HG02798 (cell line): ENCODE data around the gene GASK1A.
A peak's percentile ranks its signal among the peaks of the same experiment; 100 is the strongest.
"Not testable (repeated sequence)": the region's sequence is repeated elsewhere in the genome, so short reads cannot be mapped to it uniquely, and the experiment has no call there.

ENCODE experiments used
- ATAC-seq: cut with Tn5 transposase; IDR thresholded peaks from one replicate; pipeline ENCODE4 v1.9.1; 2021; ENCODE audit warnings: mild to moderate bottlenecking; ENCODE audit not compliant: unreplicated experiment, poor library complexity

Gene GASK1A

DNA sequence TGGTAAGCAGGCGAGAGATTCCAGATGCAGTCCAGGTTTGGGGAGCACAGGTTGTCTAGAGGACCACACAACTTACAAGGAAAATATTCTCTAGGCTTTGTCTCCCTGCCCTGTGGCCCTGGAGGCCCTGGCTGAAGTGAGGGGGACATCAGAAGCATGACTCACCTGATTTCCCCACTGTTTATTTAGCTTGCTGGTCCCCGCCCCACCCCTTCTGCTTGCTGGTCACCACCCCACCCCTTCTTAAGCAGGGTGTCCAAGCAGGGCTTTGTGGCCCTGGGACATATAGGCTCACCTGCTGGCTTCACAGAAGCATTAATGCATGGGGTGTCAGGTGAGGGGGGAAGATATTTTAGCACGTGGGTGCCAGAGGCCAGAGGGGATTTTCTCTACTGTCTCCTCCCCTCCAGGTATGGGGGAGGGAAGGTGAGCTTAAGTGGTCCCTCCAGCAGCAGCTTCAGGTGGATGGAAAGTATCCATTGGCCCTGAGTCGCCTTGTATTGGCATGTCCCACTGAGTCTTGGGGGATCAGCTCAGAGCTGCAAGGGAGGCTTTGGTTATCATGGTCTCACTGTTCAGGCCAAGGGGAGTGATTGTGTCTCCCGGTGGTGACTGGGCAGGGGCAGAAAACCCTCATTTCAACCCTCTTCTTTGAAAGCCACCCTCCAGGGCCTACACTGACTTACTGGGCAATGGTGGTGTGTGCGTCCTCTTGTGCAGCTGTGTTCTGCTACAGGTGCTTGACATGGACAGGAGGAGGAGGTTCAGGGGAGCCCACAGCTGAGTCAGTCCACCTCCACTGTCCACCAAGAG is 49.8 kb downstream of the GASK1A start:
- ATAC-seq, result no peak

DNA sequence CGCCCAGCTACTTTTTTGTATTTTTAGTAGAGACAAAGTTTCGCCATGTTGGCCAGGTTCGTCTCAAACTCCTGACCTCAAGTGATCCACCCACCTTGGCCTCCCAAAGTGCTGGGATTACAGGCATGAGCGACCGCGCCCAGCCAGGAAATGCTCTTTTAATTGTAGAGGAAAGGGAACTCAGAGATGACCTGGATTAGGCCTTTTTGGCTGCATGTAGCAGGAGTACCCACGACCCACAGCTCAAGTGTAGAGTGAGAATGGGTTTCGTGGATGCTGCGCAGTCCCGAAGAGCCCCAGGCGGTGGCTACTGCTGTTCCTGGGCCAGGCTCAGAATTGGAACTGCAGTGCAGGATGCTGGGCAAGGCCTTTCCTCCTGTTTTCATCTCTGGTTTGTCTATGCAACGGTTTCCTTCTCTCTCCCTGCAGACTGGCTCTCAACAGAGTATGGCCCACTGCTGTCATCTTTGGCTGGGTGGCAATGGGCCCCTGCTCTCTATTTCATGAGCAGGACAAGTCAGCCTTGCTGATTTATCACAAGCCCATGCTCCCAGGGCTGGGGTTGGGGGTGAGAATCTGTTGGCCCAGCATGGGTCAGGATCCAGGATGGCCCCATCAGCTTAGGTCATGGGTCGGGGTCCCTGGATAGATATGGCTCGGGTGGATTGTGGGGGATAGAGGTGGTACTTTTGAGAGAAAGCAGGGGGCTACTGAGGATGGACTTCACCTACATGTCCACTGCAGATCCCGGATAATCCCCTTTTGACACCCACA is 51.2 kb downstream of the GASK1A start:
- no peak for ATAC-seq

DNA sequence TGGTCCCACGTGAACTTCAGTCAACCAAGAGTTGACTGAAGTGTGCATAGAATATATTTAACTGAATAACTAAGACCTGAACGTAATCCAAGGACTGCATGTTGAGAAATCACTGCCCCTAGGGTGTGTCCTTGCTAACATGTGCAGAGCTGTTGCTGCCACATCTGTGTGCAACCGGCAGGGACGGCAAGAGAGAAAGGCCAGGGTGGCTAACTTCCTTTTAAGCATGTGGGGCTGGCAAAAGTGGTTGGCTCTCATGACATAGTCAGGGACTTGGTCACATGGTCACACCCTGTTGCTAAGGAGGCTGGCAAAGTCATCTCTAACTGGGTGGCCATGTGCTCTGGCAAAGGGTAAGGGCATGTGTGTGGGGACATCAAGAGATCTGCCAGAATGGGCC is 52.4 kb downstream of the GASK1A start:
- ATAC-seq, result no peak

DNA sequence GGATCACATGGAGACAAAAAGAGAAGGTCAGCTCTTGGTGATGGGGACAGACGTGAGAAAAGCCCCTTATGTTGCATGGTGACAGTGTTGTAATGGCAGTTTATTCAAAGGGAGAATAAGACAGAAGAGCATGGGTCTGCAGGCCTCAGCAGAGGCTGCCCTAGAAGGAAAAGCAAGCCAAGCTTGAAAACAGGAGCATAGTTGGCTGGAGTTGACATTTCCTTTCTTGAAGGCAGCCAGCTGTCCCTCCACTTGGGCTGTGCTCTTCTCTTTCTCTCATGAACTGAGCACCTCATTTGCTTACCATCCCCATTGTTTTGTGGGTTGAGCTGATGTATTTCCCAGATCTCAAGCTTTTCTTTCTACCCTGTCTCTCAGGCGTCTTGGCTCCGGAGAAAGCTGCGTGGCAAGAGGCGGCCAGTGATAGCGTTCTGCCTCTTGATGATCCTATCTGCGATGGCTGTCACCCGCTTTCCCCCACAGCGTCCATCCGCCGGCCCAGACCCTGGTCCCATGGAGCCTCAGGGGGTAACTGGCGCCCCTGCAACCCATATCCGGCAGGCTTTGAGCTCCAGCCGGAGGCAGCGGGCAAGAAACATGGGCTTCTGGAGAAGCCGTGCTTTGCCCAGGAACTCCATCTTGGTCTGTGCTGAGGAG is 52.9 kb downstream of the GASK1A start:
- no peak for ATAC-seq

DNA sequence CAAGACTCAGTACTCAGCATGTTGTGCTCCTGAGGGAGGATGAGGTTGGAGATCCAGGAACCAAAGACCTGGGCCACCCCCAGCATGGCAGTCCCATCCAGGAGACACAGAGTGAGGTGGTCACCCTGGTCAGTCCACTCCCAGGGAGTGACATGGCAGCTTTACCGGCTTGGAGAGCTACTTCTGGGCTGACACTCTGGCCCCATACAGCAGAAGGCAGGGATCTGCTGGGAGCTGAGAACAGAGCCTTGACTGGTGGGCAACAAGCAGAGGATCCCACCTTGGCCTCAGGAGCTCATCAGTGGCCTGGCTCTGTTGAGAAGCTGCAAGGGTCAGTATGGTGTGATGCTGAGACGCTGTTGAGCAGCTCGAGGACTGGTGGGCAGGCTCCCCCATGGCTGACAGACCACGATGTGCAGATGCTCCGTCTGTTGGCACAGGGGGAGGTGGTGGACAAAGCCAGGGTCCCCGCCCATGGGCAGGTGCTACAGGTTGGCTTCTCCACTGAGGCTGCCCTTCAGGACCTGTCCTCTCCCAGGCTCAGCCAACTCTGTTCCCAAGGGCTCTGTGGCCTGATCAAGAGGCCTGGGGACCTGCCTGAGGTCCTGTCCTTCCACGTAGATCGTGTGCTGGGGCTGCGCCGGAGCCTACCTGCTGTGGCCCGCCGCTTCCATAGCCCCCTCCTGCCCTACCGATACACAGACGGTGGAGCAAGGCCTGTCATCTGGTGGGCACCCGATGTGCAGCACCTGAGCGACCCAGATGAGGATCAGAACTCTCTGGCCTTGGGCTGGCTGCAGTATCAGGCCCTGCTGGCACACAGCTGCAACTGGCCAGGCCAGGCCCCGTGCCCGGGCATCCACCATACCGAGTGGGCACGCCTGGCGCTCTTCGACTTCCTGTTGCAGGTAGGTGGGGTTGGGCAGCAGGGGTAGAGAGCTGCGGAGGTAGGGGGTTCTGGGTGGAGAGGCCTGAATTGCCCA is 53.8 kb downstream of the GASK1A start:
- ATAC-seq, result no peak

DNA sequence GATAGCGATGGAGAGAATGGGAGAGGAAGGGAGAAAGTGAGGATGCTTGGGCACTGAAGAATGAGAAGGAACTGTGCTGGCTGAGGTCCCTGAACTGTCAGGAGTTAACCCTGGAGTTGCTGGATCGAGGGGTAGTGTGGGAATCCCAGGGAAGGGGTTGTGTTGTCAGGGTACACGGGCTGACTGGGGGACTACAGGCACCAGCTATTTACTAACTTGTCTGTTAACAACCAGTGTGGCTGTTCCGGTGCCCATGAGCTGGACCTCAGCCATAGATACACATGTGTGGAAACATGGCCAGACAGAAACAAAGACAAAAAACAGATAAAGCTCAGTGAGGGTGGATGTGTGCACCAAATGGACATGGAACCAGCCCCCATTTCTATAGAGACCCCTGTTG is 55.1 kb downstream of the GASK1A start:
- ATAC-seq, result no peak

DNA sequence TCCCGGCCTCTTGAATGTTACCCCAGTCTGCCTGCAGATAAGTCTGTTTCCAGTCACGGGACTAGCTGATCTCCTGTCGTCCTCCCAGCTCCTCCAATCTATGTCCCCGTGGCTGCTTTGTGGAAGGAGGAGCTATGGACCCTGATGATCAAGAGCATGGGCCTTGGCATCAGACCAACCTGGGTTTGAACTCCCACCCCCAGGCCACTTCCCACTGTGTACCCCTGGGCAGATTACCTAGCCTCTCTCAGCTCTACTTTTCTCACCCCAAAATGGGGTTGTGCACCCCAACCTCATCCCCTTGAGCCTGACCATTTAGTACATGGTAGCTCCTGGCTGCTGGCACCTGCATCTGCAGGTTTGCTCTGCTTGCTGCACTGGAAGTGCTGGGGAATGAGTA is 55.8 kb downstream of the GASK1A start:
- no peak for ATAC-seq

DNA sequence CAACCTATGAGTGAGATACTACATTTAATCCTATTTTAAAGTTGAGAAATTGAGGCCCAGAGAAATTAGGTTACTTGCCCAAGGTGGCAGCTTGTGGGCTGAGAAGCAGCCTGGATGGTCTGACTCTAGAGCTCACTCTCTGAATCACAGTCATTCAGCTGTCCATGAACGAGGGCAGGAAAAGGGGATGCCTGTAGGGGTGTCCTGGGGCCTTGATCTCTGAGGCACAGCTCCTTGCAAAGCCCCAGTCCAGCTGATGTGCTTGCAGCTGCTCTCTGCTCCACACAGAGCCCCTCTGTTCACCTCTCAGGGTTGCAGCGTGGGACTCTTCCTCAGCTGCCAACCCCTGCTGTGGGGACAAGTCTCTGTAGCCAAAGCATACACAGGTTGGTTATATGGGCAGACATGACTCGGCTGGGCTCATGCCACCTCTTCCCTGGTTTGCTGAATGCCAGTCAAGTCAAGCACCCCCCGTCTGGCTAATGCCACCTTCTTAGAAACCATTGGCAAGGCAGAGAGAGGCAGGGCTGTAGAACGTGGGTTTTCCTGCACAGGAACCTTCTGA is 56.8 kb downstream of the GASK1A start:
- ATAC-seq, result no peak

DNA sequence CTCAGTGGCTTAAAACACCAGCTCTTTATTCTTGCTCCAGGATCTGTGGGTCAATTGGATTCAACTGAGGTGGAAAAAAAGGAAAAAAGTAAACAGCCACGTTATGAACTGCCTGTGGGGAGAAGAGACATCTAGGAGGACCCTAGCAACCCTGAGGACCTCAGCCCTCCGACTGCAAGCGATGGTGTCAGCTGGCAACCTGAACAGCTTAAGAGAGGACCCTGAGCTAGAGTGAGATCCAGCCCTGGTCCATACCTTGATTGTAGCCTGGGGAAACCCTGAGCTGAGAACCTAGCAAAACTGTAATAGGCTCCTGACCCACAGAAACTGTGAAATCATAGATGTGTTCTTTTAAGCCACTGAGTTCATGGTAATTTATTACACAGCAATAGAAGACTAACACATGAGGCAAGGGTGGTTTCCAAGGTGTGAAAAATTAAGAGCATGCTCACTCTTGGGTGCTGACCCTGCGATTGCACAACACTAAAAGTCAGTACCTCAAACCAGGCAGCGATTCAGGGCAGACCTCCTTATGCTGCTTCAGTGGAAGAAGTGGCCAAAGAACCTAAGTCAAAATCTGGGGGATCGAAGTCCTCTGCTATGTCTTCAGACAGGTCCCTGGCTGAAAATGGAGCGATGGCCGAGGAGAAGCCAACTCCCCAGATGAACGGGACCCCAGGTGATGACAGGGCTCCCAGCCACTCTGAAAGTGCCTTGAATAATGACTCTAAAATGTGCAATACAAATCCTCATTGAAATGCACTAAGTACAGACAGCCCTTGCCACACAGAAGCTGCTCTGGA is 57.7 kb downstream of the GASK1A start:
- ATAC-seq, result peak; percentile 64

DNA sequence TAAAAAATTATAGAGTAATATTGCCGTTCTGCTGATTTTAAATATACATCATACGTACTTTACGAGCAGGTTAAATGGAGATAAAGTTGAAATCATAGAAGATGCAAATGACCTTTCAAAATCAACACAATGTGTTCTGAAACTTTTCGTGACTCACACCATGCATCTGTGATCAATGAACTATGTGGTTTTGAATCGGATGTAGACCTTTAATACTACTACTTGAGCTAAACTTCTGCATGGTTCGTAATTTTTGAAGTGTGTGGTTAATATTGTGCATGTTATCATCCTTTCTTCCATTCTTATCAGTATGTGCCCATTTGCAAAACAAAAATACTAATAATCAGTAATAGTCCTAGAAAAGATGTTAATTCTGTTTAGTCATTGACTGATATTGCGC is 58.9 kb downstream of the GASK1A start:
- ATAC-seq, result peak; percentile 47

DNA sequence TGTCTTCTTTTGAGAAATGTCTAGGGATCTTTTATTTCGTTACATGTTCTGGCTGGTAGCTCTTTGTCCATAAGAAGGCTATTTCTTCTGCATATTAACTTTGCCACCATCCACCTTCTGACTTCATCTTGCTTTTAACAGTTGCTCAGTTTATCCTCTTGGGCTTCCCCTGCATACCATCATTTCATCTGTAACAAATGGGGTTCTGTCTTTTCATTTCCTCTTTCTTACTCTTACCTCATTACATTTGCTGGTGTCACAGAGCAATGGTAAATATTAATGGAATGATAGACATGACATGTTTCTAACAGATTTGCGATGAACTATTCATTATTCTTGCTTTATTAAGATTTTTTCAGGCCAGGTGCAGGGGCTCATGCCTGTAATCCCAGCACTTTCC is 62.4 kb downstream of the GASK1A start:
- no peak for ATAC-seq

DNA sequence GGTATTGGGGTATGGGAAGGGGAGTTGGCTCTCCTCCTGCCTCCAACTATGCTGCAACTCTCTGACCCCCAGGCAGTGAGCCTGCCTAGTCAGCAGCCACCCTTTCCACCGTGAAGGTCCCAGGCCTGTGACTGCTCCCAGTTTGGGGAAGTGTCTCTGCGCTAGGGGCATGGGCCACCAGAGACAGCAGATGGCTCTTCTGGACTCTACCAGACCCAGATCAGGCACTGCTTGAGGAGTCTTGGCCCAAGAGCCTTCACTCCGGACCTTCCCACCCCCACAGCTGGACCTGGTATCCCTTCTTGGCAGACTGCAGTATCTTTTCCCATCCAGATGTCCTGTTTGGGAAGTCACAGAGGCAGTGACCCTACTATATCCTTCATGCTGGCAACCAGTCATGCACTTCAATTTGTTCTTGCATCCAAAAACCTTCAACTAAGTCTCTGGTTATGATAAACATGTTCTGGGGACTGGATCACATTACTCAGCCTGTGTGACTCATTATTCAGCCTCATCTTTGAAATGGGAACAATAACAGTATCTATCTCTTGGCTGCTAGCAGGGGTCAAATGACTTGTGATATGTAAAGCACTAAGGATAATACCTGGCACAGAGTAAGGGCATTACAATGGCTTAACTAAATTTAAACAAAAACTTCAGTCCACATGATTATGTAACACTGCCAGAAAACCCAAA is 64.1 kb downstream of the GASK1A start:
- no peak for ATAC-seq

DNA sequence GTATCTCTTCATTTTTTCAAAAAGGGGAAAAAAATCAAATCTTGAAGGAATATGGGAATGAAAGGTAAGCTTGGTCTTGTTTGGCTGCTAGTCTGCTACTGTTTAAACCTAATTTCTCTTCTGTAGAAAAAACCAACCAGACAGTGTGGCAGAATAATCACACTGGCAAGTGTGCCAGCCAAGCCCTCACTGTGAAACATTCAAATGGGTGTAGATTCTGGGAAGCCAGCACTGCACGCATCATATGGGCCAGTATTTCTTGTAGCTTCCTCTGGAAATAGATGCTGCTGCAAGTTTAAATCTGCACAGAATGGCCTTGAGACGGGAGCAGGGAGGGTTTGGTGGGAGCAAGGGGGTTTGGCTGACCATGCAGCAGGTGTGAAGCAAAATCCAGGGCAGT is 64.7 kb downstream of the GASK1A start:
- no peak for ATAC-seq

DNA sequence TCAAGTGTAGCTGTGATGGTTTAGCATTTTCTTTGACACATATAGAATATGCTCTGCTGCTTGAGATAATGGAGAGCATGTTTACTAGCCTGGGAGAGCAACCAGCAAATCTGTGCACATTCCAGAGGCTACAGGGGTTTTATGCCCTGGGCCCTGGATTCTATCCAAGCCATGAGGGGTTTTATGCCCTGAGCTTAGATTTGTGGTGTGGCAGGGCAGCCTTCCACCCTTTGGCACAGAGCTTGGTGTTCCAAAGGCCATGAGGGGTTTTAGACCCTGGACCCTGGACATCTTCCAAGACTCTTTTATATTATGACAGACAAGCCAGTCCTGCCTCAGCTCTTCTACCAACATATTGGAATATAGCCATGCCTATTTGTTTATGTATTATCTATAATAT is 66.0 kb downstream of the GASK1A start:
- ATAC-seq, result not testable (repeated sequence)

DNA sequence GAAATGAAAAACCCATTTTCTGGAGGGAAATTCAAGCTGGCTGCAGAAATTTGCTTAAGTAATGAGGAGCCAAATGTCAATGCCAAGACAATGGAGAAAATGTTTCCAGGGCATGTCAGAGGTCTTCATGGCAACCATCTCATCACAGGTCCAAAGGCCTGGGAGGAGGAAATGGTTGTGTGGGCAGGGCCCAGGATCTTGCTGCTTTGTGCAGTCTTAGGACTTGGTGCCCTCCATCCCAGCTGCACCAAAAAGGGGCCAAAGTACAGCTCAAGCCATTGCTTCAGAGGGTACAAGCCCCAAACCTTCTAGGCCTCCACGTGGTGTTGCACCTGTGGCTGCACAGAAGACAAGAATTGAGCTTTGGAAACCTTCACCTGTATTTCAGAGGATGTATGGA is 67.5 kb downstream of the GASK1A start:
- ATAC-seq, result no peak

DNA sequence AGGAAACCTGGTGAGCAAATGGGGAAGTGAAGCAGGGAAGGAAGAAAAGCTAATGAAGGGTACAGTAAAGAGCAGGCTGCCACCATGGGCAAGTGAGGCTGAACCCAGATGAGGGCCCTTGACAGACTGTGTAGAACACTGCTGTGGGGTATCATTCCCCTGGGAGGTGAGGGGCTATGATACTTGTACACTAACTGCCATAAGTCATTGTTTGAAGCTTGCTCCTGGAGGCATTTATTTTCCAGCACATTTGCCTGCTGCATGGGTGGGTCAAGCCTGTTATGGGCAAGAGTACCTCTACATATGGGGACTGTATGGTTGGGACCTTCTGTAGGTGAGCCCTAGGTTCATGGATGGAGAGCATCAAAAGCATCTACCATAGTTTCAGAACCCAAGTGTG is 69.4 kb downstream of the GASK1A start:
- ATAC-seq, result no peak

DNA sequence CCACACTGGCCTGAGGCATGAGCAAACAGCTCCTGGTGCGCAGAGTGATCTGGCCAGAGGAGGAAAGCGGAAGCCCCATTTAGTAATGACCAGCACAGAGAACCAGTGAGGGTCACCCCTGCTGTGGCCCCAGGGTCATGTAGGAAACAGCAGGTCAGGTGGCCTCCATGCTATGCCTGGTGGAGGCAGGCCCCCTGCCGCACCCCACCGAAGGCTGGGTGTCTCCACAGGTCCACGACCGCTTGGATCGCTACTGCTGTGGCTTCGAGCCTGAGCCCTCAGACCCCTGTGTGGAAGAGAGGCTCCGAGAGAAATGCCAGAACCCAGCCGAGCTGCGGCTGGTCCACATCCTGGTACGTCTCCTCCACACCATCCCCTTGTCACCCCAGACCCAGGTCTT is 74.2 kb downstream of the GASK1A start:
- ATAC-seq, result no peak

DNA sequence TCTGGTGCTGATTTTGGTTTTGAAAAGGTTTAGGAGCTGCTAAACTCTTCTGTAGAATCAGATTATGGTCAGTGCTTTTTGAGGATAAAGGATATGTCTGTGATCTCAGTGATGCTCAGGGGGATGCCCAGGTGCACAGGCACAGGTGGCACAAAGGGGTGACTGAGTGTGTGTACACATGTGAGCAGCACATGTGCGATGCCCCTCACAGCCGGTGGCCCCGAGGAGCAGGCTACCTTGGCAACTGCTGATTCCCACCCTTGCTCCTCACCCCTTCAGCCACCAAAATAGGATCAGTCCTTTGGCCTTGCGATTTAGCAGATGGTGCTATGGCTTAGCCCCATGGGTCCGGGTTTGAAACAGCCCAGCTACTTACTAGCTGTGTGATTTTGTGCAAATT is 75.6 kb downstream of the GASK1A start:
- no peak for ATAC-seq
